HG02678 (cell line): ENCODE measurements around the gene TRAM1L1.
A peak's percentile ranks its signal among the peaks of the same experiment; 100 is the strongest.

Experiments used
- ATAC-seq: cut with Tn5 transposase; IDR thresholded peaks from one replicate; pipeline ENCODE4 v1.9.1; 2021; ENCODE audit warnings: mild to moderate bottlenecking, moderate library complexity; ENCODE audit not compliant: unreplicated experiment

TRAM1L1 gene

DNA sequence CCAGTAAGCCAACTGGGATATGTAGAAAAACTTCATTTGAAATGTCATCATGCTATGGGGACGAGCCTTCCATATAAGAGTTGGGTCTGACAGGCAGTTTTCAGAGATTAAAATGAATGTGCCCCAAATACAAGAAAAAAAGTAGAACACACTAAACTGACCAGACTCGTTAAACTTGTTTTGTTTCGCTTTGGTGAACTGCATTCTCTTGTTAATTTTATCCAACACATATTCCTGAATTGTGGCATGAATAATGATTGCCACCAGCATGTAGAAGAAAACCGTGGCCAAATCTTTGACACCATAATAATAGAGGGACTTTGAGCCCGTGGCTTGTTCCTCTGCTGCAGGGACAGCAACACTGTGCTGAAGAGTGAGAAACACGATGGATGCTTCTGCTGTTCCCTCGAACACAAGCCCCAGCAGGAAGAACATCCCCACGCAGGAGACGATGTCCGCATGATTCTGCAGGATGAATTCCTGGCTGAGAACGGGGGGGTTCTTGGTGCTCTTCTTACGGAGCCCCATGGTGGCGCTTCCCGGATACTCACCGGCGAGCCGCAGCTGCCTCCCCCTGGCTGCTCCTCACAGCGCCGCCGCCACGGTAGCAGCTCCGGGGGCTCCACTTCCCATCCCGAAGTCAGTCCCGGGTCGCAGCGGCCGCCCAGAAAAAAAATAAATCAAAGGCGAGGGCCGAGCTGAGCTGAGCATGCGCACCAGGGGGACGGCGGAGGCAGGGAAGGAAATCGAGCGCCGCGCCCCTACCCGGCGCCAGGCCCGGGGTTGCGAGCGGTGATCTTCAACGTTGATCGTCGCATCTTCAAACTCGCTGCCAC is at the start of gene TRAM1L1:
TSS of gene TRAM1L1 (minus strand) at position 711 of the 836 bp plus-strand sequence. CDS start at position 528, 183 bp downstream.
- peak; percentile 71 for ATAC-seq

GRCh38 chr4:117134386-117134785 is 49.0 kb upstream of the TRAM1L1 start:
- no peak for ATAC-seq

- ATAC-seq, result no peak
Observed at GRCh38 chr4:117096886-117097285, 11.5 kb upstream of the TRAM1L1 start.

DNA sequence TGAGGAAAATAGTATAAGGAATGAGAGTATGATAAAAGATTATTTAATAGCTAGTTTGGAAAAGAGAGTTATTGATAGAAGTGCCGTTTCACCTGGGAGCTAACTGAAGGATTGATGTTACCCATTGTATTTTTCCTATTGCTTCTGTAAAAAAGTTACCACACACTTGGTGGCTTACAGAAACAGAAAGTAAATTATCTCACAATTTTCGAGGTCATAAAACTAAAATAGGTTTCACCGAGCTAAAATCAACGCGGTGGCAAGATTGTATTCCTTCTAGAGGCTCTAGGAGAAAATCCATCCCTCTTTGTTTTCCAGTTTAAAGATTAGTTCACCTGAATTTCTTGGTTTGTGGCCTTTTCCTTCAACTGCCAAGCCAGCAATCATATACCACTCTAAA is 11.1 kb upstream of the TRAM1L1 start:
- ATAC-seq, result no peak

GRCh38 chr4:117093571-117093970 is 8.2 kb upstream of the TRAM1L1 start:
- ATAC-seq, result no peak

- ATAC-seq, result no peak
Observed at GRCh38 chr4:117077760-117078159, 7.6 kb downstream of the TRAM1L1 start.

GRCh38 chr4:117068120-117068519 is 17.3 kb downstream of the TRAM1L1 start:
- no peak for ATAC-seq

DNA sequence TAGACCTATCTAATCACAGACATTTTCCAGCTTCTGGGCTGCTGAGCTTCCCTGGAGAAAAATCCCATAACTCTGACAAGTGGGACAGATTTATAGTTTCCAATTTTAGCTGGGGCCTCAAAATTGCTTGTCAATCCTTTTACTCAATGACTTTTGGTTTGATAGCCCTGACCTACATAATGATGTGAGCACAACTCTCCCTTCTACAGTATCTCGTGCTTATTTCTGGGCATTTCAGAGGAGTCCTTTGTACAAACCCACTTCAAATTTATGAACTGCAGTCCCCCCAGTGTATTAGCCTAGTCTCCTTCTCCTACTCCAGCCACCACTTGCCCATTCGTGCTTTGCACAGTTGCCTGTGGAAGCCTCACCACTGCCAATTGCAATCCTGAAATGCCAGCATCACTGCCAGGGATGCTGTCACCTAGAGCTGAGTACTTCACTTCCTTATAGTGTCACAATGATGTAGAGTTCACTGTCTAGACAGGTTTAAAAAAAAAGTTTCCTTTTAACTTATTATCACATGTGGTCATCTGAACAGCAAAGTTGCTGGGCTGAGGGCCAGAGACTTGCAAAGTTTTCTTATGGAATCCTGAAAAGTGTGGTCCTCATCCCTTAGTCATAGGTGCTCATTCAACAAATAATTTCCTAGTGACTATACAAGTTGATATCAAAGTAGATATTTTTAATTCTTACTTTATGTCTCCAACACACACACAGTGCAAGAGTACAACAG is 21.2 kb downstream of the TRAM1L1 start:
- no peak for ATAC-seq

DNA sequence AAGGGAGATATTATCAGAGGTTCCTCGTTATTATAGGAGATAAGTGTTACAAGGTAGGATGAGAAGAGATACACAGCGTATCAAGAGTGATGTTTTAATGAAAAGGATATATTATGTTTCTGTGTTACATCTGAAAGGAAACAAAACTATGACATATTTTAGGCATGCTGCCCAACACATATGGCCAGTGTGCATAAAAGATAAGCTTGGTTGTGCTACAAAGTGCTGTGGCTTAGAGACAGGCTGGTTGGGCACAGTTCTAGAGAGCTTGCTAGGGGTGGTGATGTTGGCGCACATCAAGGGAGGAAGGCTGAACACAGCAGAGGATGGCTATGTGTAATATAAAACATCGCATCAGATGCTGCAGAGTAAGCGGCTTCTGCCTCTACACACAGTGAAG is 42.4 kb downstream of the TRAM1L1 start:
- no peak for ATAC-seq
